Measurements from ENCODE around the gene BMP2K.

DNA sequence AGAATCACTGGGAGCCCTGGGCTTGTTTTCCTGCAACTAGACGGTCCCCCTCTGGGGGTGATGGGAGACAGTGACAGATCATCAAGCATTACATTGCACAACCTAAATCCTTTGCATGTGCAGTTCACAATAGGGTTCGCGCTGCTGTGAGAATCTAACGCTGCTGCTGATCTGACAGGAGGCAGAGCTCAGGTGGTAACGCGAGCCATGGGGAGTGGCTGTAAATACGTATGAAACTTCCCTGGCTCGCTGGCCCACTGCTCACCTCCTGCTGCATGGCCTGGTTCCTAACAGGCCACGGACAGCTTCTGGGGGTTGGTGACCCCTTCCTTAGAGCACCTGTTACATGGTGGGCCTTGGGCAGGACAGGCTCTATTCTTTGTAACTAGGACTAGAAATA is 152.7 kb downstream of the BMP2K start:
- TF ChIP-seq, protein P1, sequence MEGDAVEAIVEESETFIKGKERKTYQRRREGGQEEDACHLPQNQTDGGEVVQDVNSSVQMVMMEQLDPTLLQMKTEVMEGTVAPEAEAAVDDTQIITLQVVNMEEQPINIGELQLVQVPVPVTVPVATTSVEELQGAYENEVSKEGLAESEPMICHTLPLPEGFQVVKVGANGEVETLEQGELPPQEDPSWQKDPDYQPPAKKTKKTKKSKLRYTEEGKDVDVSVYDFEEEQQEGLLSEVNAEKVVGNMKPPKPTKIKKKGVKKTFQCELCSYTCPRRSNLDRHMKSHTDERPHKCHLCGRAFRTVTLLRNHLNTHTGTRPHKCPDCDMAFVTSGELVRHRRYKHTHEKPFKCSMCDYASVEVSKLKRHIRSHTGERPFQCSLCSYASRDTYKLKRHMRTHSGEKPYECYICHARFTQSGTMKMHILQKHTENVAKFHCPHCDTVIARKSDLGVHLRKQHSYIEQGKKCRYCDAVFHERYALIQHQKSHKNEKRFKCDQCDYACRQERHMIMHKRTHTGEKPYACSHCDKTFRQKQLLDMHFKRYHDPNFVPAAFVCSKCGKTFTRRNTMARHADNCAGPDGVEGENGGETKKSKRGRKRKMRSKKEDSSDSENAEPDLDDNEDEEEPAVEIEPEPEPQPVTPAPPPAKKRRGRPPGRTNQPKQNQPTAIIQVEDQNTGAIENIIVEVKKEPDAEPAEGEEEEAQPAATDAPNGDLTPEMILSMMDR (IDR thresholded peaks at IDR 0.05; ENCODE audit: insufficient read depth, low read depth, low read length) = no peak
- TF ChIP-seq EZH2 (IDR thresholded peaks at IDR 0.05; ENCODE audit: insufficient read depth, low read length) = no peak
